ENCODE data around the gene UBTD1.
"Not testable (repeated sequence)": the region's sequence is repeated elsewhere in the genome, so short reads cannot be mapped to it uniquely, and the experiment has no call there.

Gene UBTD1

DNA sequence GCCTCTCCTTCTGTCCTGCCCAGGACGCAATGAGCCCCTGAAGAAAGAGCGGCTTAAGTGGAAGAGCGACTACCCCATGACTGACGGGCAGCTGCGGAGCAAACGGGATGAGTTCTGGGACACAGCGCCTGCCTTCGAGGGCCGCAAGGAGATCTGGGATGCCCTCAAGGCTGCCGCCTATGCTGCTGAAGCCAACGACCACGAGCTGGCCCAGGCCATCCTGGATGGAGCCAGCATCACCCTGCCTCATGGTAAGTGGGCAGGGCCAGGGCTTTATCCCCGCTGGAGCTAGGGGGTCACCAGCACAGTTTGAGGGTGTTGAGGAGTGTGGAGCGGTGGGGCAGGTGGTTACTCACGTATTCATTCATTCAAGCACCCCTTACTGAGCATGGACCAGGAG lies 69.2 kb downstream of the UBTD1 start:
- DNase-seq, result no peak

DNA sequence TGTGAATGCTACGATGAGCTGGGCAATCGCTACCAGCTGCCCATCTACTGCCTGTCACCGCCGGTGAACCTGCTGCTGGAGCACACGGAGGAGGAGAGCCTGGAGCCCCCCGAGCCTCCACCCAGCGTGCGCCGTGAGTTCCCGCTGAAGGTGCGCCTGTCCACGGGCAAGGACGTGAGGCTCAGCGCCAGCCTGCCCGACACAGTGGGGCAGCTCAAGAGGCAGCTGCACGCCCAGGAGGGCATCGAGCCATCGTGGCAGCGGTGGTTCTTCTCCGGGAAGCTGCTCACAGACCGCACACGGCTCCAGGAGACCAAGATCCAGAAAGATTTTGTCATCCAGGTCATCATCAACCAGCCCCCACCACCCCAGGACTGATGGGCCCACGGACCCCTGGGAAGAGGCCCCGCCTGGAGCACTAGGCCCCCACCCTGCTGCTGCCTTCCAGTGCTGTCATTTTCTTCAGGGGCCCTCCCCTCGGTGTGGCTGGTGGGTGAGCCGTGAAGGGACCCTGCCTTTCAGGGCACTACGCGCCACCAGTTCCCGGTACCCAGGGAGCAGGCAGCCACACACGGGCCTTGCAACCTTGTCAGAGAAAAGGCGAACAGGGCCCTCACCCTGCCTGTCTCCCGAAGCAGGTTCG lies 71.5 kb downstream of the UBTD1 start:
- no peak for DNase-seq

DNA sequence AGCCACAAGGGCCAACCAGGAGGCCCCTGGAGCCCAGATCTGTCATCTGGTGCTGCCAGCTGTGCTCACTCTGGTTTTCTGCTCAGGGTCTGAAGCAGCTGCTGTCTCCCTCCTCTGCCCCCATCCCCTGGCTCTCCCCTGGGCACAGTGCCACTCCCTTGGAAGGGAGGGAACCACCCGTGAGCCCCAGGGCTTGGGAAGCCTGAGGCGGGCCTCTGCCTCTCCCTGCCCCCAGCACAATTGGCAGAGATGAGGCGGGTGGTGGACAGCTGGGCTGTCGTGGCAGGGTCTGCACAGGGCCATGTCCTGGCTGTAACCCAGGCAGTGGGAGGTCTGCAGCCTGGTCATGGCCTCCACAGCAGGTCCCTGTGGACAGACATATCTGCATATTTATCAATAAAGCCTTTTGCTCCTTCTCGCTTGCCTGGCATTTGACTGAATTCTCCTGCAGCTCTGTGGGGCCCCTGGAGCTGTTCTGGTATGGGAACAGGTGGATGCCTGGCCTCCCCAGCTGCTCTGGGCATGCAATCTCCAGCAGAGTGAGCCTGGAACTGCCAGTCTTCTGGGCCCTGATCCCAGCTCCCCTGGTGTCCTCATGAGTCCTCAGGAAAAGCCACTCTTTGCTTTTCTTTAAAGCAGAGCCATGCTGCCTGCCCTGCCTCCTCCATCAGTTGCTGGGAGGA lies 72.2 kb downstream of the UBTD1 start:
- peak; percentile 82 for DNase-seq

DNA sequence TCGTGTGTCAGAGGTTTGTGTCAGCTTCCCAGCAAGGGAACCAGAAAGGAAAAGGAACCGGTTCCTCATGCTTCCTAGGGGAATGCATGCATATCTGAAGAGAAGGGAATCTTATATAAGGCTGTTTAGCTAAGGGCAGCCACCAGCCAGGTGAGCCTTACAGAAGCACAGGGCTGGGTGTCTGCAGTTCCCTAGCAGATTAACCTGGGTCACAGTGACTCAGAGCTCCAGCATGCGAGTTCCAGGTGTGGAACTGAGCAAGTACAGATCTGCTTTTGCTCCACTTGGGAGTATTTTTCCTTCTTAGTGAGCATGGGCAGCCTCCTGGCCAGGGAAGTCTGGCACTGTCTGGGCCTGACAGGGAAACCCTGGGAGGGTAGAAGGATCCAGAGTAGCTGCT lies 72.9 kb downstream of the UBTD1 start:
- DNase-seq, result no peak

DNA sequence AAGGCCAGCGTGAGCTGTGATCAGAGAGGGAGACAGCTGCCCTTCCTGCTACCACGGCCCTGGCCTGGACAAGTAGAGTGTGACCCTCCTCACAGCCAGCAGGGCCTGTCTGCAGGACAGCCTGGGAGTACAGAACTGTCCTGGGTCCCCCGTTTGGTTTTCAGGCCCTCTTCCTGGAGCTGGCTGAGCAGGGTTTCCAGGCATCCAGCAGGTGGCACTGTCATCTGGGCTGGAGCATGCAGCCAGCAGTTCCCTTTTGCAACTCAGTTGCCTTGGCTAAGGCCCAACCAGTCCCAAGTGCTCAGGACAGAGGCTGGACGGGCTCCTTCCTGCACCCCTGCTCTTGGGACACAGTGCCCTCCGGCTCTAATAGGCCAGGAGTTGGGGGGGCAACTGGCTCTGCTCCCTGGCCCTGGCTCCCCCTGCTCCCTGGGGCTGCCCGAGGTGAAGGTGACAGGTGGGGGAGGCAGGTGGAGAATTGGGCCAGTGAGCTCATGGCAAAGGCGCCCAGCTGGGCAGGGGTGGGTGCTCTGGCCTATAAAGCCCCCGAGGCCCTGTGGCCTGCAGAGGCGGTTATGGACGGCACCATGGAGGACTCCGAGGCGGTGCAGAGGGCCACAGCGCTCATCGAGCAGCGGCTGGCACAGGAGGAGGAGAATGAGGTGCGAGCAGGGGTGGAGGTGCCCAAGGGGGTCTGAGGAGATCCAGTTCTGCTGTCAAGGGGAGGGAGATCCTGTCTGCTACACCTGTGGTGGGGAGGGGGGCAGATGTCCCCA lies 73.7 kb downstream of the UBTD1 start, which contains the start of gene ANKRD2:
Gene ANKRD2 (plus strand): TSS at position 566 of the 776 bp plus-strand sequence. CDS start 10 bp downstream, at position 576.
- DNase-seq, result peak; percentile 79

DNA sequence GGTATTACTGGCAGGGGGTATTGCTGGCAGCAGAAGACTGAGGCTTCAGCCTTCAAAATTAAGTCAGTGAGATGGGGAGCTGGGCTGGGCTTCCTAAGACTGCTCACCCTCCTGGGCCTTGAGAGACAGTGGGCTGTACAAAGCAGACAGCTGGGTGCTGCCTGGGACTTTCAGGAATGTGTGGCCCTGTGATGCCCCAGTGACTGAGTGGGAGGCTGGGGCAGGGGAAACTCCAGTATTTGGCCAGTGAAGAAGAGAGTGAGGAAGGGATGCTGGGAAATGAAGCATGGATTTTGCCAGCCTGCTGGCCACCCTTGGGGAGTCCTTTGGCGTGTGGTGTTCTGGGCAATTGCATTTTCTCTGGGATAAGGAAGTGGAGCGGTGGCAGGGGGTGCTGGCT lies 74.3 kb downstream of the UBTD1 start:
- DNase-seq, result no peak

DNA sequence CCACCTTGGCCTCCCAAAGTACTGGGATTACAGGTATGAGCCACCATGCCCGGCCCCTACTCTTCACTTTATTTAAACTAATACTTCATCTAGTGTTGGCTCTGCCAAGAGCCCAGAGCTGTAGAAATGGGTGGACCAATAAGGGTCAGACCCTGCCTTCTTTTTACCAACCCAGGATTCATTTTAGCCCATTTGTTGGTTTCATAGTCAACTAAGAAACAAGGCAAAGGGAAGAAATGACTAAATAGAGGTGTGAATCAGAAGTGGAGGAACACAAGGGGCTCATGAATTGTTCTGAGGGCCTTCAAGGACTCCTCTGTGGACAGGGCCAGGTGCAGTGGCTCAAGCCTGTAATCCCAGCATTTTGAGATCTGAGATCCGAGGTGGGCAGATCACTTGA lies 74.9 kb downstream of the UBTD1 start:
- no peak for DNase-seq

DNA sequence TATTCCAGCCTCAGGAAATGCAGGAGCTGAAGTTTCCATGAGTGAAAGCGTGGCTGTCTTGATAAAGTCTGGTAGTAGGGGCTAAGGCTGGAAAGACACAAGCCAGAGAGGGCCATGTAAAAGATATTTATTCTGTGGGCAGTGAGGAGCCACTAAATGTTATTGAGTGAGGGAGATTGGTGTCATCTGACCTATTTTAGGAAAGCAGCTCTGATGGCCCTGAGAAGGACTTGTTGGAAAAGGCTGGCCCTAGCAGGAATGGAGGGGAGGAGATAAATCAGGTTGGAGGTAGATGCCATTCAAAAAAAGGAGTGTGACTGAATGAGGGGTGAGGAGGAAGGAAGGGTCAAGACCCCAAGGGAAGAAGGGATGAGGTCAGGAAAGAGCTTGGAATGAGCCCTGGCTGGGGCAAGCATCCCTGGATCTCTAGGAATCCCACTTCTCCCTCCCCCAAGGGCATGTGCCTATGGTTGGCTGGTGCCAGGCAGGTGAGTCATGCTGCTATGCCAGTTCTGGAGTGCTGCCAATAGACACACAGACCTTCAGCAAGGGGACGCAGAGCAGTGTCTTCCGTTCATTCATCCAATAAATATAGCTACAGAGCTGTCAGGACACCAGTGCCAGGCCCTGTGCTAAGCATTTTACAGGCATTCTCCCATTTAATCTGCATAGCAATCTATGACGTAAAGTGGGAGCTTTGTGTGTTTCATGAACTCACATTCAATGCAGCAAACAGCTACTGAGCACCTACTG lies 75.8 kb downstream of the UBTD1 start:
- no peak for DNase-seq

DNA sequence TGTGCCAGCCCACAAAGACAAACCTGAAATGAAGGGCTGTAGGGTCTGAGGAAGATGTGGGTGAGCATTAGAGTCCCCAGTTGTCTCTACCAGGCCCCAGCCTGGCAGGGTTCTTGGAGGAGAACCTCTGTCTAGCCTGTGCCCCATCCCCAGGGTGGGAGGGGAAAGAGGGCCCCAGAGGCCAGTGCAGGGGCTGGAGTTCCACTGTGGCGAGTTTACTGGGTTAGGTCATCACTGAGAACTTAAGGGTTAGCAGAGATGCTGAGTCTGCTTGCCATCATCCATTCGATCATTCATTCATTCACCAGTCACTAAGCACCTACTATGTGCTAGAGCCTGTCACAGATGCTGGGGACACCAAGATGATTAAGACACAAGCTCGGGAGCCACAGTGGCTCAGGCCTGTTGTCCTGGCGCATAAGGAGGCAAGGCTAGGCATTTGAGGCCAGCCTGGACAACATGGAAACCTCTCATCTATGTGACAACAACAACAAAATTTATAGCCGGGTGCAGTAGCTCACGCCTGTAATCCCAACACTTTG lies 76.5 kb downstream of the UBTD1 start:
- no peak for DNase-seq

DNA sequence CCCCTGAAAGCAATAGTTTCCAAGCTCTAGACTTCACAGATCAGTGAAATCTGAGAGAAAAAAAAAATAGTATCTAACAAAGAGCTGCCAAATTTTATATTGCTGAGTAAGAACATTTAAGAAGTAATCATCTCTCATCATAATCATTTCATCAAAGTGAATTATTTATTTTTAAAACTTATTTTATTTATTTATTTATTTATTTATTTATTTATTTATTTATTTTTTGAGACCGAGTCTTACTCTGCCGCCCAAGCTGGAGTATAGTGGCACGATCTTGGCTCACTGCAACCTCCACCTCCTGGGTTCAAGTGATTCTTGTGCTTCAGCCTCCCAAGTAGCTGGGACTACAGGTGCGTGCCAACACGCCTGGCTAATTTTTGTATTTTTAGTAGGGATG lies 77.8 kb downstream of the UBTD1 start:
- not testable (repeated sequence) for DNase-seq

DNA sequence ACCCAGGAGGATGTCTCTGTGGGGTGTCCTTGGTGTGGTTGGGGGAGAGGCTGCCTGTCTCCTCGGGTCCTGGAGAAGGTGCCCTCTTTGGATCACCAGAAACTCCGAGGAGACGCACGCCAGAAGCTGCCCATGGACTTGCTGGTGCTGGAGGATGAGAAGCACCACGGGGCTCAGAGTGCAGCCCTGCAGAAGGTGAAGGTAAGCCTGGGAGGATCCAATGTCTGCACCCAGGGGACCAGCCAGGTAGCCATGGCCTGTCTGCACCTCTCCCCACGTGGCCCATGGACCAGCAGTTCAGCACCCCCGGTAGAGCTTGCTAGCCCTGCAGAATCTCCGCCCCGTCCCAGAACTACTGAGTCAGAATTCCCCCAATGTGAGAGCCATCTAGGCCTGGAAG lies 79.0 kb downstream of the UBTD1 start:
- no peak for DNase-seq

DNA sequence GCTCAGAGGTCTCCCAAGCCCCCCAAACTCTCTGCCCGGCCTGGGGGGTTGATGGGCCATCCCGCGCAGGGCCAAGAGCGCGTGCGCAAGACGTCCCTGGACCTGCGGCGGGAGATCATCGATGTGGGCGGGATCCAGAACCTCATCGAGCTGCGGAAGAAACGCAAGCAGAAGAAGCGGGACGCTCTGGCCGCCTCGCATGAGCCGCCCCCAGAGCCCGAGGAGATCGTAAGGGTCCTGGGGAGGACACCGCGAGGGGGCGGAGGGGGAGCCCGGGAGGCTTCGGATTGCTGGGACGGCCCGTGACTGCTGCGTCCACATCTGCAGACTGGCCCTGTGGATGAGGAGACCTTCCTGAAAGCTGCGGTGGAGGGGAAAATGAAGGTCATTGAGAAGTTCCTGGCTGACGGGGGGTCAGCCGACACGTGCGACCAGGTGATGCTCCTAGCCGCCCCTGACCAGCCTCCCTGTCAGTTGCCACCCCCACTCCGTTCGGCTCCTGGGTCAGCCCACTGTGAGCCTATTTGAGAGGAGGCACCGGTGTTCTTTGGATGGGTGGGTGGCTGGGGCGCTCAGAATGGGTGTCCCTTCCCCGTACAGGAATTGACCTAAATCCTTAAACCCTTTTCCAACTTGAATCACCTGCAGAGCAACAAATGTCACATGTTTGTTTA lies 79.6 kb downstream of the UBTD1 start:
- DNase-seq, result no peak

DNA sequence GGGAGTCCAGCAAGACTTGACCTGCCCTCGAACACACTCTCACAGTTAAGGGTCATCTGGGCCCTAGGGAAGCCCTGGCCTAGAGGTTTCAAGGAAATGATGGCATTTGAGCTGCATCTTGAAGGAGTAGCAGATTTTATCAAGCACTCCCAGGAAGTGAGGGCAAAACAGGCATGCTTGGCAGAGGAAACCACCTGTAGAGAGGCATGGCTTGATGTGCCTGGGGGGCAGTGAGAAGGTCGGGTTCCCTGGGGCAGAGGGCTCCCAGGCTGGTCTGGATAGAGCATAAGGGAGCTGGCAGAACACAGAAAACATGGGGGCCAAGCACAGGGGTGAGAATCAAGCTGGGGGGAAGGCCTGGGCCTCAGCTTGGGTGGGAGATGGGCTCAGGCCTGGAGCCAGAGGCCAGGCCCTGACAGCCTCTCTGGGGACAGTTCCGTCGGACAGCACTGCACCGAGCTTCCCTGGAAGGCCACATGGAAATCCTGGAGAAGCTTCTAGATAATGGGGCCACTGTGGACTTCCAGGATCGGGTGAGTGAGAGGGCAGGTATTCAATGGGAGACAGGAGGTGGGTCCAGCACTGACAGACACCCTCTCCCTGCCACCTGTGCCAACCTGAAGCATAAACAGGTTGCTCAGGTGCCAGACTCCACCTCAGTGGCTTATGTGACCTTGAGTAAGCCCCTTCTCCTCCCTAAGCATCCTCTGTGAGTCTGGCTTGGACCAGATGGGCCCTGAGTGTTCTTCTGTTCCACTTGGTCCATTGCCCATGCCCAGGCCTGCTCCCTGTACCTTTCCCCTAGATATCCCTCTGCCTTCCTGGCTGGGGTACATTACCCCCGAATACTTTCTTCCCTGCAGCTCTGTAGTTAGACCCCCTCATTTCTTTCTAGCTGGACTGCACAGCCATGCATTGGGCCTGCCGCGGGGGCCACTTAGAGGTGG lies 82.0 kb downstream of the UBTD1 start:
- DNase-seq, result no peak

DNA sequence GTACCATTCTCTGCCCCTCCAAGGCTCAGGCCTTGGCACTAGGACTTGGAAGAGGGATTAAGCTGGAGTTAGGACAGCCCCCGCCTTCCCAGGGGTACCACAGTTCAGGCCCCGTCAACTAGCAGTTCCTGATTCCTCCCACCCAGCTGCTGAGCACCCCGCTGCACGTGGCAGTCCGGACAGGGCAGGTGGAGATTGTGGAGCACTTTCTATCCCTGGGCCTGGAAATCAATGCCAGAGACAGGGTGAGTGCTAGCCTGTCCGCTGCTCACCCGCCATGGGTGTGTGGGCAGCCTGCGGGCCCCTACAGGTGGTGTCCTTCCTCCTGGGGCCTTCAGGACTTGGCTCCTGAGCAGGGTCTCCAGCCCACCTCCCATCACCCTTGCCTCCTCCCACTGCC lies 83.4 kb downstream of the UBTD1 start:
- DNase-seq, result no peak

DNA sequence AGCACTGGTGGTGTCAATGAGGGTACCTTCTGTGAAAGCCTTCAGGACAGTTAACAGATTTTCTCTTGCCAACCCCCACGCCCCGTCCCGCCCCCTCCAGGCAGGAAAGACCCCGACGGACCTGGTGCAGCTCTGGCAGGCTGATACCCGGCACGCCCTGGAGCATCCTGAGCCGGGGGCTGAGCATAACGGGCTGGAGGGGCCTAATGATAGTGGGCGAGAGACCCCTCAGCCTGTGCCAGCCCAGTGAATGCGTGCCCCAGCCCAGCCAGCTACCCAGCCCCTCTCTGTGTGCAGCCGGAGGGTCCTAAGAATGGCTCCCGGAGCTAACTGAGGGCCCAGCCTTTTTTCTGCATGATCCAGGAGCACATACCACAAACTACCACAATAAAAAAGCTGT lies 84.8 kb downstream of the UBTD1 start:
- no peak for DNase-seq

DNA sequence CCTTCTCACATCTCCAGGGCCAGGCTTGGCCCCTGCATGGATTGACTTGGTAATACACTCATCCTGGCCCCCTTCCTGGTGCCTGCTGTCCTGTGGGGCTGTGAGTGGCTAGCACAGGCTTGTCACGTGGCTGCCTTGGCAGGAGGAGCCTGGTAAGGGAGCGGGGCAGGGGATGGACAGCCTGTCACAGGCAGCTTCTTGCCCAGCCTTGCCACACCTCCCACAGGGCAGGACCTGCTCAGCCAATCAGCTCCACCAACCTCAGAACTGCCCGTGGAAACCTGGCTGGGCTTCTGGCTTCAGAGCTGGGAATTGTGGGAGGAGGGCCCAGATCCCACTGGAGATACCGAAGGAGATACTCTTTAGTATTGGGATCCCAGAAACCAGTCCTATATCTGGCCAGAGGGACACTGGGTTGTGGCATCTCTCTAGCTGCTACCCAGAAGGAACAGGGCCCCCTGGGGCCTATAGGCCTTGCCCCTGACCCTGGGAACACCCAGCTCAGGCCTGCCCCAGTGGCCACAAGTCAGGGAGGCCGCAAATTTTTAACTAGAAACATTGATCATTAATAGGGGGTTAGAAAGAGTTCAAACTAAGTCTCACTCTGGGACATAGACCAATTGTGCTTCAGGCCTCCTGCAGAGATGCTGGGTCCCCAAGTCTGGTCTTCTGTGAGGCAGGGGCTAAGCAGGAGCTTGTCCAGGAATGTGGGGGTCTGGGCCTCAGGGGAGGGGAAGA lies 85.5 kb downstream of the UBTD1 start, which contains the start of gene HOGA1:
Gene HOGA1 (plus strand): TSS at position 330 of the 738 bp plus-strand sequence. CDS start 315 bp downstream, at position 645.
- peak; percentile 78 for DNase-seq

DNA sequence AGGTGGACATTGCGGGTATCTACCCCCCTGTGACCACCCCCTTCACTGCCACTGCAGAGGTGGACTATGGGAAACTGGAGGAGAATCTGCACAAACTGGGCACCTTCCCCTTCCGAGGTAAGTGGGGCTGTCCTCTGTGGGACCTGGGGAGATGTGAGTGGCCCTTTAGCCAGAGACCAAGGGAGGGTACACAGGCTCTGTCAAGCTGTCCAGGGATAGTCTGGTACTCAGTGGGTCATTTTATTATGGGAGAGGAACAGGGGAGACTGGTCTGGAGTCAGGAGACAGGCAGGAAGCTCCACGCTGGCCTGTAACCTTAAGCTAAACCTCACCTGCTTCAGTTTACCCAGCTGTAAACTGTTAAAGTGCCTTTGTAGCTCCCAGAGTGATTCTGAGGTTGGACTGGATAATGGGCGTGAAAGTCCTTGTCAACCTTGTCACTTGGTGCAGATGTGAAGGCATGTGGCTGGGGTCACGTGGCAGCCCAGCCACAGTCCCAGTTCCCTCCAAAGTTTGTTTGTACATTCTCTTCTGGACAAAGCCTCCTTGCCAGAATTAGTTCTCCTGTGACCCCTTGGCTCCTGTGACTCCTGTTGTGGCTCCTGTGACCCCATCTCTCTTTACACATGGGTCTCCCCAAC lies 86.2 kb downstream of the UBTD1 start:
- DNase-seq, result no peak

DNA sequence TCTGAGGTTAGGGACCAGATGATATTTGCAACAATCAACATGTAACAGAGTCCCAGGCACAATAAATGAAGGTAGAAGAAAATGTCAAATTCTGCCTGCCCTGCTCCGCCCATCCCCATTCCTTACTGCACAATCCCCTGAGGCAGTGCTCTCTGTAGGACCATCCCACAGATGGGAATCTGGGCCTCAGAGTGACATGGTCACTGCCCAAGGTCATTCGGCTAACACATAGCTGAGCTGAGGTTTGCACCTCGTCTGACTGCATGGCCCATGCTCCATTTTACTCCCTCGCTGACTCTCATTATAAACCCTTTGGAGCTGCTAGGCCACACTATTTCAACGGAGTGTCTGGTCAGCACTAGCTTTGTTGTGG lies 86.7 kb downstream of the UBTD1 start:
- DNase-seq, result no peak

DNA sequence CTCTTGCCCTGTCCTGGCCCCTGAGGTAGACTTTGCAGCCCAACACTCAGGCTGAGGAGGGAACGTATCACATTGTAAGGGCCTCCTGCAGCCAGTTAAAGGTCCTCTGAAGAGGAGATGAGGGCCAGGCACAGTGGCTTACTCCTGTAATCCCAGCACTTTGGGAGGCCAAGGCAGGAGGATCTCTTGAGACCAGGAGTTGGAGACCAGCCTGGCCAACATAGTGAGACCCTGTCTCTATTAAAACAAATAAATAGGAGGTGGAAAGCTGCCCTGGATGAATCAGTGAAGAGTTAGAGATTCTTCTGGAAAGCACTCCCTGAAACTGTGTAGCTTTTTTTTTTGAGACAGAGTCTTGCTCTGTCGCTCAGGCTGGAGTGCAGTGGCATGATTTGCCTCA lies 88.5 kb downstream of the UBTD1 start:
- no peak for DNase-seq

DNA sequence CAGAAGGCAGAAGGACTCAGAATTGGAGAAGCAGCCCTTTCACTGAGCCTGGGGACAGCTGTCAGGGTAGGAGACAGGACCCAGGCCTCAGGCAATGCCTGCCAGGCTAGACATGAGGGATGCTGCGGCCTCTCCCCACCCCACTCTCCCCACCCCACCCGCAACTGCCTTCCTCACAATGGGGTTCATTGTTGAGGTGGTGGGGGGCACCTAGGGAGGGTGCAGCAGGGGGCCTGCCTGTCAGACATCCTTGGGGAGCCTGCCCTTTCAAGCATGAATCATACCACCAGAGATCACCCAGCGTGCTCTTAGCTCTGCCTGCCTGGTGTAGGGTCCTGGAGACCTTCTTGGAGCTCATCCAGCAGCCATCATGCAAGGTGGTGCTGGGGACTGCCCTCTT lies 90.8 kb downstream of the UBTD1 start, which contains the start of gene C10orf62:
Gene C10orf62 (plus strand): TSS at position 243 of the 400 bp plus-strand sequence. CDS start 177 bp downstream, outside the sequence.
- DNase-seq, result no peak

All from right hindlimb (tissue), 1 donor.